Middle frontal gyrus (tissue), 1 donor: Measurements from ENCODE around the gene KATNAL2.
"Not testable (repeated sequence)": the region's sequence is repeated elsewhere in the genome, so short reads cannot be mapped to it uniquely, and the experiment has no call there.

ENCODE experiments used
- DNase-seq: peaks from one replicate; pipeline ENCODE4 v3.0.0-alpha.2; 2015; ENCODE audit warnings: low spot score; ENCODE audit errors: extremely low spot score

The KATNAL2 gene

DNA sequence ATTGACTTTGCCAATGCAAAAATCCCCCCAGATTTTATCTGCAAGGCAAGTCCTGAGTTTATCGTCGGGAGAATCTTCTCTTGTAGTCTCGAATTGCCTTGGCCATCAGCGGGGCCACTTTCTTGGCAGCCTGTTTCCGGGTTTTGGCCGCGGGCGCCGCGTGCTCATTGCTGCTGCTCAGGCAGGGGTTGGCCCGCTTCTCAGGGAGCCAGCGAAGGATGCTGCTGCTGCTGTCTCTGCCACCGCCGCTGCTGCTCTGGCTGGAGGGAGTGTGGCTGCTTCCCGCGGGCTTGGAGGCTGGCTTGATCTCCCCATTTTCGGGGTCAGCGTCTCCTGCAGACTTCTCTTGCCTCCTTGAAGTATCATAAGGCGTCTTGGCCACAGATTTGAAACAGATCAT is 115.5 kb downstream of the KATNAL2 start:
- no peak for DNase-seq

DNA sequence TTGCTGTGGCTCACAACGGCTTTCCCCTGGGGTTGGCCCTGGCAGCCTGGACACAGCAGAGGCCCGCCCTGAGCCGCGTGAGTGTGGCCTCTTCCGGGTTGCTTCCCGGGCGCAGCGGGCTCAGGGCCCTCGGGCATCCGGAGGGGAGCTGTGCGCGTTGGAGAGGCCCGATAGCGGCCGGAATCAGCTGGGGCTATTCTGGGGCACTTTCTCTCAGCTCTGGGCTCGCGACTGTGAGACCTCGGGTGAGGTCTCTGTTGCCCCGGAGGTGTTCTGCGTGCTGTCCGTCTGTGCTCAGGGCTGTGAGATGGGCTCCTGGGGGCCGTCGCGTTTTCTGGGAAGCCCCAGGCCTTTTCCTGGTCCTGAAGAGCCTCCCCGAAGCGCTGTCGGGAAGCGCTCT is 117.2 kb downstream of the KATNAL2 start:
- not testable (repeated sequence) for DNase-seq

DNA sequence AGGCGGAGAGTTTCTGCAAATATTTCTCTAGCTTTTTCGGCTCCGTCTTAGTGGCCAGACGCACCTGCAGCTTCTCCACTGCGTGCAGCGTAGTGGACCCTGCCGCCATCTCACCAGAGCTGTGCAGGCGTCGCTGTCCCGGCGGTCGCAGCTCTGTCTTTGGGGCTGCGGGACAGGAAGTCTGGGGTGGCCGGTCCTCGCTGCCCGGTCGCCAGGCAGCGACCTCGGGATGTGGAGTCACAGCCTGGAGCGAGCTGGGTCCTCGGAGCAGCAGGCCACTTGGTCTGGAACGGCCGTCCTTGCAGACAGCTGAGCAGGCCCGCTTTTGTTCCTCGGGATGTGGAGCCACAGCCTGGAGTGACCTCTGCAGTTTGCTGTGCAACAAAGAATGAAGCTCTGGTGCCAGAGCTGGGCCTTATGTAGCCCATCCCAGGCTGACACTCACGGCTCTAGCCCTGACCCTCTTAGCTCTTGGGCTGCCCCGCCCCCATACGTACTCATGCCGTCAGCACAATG is 117.8 kb downstream of the KATNAL2 start, which contains the start of gene ELOA2:
ELOA2 (minus strand) TSS at position 466 of the 516 bp plus-strand sequence; CDS start at position 109, 357 bp downstream.
- no peak for DNase-seq

DNA sequence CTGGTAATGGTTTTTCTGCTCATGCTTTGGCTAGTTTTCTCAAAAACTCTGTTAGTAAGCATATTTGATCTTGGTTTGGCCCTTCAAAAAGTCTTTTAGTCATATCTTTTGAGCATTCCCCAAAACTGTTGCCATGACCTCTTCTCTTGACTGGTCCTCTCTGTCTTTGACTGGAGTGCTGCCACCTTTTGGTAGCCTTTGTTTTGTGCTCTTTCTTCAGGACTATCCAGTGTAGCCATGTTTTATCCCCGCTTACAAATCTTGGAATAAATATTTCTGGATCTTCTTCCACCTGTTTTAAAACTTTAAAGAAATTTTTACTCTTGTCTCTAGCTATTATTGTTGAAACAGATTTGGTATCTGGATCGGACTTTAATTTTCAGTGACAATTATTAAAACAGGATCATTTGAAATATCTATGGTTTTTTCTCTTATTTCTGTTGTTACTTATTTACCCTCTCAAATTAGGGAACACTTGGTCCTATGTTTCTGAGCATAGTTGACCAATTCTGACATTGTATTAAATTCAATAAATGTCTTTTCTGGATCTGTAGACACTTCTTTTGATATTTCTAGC is 119.0 kb downstream of the KATNAL2 start:
- DNase-seq, result no peak

DNA sequence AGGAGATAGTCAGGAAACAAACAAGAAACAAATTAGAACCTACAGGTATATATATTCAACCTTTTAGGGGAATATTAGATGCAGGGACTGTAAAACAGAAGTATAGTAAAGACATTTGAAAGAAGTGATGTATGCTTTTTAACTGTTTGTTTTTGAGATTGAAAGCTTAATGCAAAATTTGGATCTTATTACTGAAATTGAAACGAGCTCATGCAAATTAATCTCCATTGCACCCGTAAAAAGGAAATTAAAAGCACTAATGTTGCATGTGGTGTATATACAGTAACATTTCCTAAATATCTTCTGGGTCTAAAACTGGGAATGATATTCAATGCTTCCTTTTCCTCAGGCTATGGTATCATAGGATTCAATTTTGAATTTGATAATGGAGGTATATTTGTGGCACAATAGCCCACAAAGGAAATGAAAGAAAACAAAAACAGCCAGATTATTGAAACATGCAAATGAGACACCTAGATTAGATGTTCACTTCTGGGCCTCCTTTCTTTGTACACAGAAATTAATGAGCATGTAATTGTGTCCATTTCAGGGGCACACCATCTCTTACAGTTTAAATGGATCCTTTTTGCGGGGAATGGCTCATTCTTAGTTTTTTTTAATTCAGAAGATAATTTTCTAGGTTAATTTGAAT is 119.7 kb downstream of the KATNAL2 start:
- DNase-seq, result no peak

DNA sequence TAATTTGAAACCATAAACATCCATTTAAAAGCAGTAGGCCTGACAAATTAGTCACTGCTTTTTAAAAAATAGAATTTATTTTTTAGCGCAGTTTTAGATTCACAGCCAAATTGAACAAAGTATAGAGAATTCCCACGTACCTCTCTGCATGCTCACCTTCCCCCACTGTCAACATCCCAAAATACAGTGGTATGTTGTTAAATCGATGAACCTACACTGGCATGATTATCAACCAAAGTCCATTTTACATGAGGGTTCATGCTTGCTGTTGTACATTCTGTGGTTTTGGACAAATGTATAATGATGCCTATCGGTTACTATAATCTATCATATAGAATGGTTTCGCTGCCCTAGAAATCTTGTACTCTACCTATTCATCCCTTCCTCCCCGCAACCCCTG is 123.6 kb downstream of the KATNAL2 start:
- no peak for DNase-seq

DNA sequence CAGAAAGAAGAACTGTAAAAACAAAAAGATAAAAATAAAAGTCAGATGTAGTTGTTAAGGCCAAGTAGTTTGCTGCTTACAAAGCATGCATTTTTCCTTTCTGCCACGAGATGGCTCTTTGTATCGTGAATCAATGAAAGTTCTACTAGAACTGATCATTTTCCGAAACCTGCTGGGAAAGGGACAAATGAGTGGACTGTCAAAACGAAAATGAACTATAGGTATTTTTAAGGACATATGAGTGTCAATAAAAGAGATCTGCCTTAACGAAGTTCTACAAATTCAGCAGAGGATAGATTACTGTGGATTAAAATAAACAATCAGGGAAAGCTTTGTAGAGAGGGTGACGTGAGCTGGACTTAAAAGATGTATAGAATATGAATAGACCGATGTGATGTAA is 133.1 kb downstream of the KATNAL2 start:
- DNase-seq, result peak; percentile 36

DNA sequence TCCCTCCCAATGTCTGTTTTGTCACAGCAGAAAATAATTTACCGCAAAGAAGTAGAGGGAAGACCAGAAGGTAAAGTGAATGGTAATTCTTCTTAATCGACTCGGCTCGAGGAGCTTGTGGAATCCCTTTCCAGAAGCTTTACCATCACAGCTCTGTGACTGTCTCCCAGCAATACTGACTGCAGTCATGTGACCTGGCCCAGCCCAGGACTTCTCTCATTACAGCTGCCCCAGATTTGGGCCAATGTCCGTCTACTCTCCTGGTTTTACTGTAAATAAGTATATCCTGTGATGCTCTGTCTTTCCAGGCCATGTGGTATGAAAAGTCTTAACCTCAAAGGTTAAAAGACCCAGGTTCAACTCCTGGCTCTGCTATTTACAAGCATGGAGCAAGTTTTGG is 137.0 kb downstream of the KATNAL2 start:
- no peak for DNase-seq

DNA sequence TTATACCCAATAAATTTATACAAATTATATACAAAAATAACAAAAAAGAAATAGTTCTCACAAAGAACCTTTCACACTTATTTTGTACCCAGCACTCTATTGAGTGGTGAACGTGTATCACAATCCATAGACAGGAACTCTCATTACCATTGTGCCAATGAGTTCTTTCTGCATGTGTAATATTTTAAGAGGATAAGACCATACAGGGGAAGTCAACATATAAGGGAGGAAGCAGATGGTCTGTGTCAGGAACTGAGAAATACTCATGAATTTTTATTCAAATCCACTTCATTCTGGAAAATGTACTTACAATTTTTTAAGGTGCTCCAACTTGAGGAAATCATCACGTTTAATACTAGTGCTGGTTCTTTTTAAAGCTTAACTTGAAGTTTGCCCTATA is 145.1 kb downstream of the KATNAL2 start:
- no peak for DNase-seq

DNA sequence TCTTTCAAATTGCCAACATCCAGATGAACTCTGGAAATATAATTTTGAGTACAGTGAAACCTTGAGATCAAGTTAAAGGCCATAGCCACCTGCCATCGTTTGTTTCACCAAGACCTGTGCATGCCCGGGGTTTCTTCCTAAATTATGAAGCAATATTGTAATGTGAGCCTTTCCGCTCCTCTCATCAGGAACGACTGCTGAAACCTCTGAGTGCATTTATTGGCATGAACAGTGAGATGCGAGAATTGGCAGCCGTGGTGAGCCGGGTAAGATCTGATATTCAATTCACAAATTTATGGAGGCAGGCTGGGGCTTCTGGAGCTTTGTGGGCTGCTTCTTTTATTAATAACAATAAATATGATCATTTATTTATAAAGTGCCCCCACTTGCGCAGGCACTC is 145.7 kb downstream of the KATNAL2 start:
- DNase-seq, result no peak

DNA sequence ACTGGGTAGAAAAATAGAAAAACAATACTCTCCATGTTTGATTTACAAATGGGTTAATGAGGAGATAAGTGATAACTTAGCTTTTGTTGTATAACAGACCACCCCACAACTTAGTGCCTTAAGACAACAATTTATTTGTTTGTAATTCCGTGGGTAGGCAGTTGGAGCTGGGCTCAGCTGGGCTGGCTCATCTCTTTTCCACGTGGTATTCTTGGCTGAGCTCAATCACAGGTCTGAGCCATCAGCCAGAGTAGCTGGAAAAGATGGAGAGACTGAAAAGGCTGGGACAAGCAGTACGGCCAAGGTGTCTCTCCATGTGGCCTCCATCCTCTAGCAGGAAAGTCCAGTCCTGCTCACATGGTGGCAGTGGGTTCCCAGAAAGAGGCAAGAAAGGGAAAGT is 150.2 kb downstream of the KATNAL2 start:
- no peak for DNase-seq

DNA sequence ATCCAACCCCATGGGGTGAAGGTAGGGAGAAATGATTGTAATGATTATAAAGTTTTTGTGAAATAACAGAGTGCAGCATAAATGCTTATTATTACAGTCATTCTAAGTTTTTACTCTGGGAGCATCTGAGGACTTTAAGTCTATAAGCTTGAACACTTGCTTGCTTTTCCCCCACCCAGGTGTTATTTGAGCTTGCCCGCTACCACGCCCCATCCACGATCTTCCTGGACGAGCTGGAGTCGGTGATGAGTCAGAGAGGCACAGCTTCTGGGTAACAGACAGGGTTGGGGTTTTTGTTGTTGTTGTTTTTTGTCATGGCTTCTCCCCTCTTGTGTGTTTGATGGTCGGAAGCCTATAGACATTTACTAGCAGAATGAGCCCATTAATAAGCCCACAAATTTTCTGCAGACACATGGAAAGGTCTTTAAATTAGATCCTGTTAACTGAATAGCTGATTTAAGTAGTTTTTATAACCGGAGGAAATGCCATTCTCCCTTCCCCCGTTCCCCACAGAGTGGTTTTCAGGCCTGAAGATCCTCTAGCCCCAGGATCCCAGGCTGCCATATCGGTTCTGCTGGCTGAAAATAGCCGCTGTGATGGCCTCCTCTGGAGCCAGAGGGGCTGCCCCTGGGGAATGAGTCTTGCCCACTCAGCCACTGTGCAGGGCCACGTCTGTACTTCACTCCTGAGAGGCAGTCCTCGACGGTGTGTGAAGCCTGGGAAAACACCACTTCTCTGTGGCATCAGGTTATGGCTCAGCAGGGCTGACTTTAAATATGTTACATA is 157.9 kb downstream of the KATNAL2 start:
- no peak for DNase-seq

DNA sequence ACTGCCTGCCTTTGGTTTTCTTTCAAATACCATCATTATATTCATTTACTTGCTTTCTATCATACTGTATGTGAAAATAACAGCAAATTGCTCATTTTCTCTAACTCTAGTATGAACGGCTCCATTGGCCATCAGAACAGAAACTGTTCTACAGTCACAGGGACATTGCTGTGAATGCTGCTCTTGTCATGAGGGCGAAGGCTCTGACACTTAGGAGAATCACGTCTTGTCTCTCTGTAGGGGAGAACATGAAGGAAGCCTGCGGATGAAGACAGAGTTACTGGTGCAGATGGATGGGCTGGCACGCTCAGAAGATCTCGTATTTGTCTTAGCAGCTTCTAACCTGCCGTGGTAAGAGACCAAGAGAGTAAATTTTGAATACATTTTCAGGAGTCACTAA is 159.7 kb downstream of the KATNAL2 start:
- DNase-seq, result no peak

DNA sequence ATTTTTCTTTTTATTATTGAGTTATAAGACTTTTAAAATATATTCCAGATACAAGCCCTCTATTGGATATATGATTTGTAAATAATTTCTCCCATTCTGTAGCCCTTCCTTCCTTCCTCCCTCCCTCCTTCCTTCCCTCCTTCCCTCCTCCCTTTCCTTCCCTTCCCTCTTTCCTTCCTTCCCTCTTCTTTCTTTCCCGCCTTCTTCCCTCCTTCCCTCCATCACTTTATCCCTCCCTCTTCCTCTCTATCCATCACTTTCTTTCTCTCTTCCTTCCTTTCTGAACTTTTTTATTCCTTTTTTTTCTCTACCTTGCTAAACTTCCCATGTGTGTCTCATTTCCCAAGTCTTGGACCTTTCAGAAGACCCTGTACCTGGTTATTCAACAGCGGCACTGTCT is 163.5 kb downstream of the KATNAL2 start:
- no peak for DNase-seq

DNA sequence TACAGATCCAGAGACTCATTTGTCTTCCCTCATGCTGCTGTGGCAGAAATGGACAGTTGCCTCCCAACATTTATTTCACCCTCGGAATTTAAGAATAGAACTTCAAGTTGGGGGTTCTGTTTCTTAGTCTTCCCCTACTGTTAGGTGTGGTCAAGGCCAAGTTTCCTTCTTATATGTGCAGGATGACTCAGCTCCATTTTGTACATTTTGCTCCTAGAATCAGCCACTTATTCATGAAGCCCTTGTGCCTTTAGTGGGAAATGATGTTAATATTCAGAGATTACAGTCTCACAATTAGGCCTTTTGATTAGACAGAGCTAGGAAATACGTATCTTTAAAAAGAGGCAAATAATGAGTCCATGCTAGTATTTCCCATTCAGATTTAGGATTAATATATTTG is 164.2 kb downstream of the KATNAL2 start:
- DNase-seq, result no peak

DNA sequence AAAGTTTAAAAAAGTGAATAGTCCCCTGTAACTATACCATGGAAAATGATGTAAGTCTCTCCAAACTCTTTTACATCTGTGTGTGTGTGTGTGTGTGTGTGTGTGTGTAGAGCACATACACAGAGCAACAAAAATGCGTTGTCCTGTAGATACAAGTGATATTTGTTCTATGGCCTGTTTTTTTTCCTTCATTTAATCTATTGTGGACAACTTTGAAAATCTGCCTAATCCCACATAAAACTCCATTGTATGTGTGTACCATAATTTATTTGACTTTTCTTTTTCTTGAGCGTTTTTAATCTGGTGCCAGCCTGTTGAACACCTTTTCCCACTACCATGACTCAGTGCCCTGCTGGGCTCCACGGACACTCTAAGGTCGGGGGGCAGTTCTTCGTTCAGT is 170.3 kb downstream of the KATNAL2 start:
- DNase-seq, result no peak

DNA sequence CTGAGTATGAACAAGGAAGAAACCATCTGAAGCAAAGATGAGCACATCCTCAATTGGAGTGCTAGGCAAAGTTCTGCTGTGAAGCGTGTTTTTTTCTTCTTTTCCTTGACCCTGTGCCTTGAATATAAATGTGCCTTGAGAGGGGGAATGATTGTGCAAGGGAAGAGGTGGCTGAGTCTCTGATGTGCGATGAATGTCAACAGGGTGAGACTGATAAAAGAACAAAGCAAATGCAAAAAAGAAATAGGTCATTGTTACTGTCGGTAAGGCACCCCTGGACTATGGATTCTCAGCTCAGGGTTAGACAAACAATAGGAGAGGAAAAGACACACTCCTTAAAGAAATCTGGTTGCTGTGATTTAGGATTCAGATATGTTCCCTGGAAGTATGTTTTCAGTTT is 178.4 kb downstream of the KATNAL2 start:
- DNase-seq, result no peak

DNA sequence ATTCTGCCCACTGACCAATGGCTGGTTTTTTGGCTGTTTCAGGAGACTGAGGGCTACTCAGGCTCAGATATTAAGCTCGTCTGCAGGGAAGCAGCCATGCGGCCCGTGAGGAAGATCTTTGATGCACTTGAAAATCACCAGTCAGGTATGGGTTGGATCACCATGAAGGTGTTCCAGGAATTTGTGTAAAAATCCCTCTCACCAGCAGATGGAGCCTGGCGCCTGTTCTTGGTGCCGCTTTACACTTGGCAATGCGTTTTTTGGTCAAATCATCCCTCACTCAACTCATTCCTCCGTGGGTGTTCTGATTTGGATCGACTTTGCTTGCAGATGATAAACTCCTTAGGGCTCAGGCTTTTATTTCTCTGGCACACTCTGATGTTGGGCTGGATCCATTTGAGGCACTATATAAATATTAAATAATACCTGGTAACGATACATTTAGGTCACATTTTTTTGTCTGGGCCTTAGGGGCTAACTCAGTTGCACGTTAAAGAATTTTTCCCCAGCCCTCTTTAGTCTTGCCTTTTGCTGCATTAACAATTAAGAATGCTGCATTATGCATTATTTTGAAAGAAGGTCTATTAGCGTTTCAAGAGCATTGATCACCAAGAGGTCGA is 182.9 kb downstream of the KATNAL2 start:
- peak; percentile 61 for DNase-seq

DNA sequence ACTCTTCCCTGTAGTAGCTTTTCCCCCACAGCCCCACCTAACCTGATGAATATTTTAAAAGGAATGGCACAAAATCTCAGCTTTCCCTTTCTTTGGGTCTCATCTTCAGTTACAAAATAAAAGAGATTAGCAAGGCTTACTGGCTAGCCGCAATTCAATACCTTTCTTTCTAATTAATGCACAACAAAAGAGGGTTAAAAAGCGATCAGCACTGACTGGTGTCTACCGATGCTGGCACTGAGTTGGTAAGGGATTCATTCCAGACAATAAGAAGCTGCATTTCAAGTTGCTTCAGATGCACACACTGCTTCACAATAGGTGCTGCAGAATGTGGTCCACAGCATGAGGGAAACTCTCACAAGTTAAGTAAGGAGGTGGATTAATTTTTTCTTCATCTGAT is 191.0 kb downstream of the KATNAL2 start:
- DNase-seq, result no peak

DNA sequence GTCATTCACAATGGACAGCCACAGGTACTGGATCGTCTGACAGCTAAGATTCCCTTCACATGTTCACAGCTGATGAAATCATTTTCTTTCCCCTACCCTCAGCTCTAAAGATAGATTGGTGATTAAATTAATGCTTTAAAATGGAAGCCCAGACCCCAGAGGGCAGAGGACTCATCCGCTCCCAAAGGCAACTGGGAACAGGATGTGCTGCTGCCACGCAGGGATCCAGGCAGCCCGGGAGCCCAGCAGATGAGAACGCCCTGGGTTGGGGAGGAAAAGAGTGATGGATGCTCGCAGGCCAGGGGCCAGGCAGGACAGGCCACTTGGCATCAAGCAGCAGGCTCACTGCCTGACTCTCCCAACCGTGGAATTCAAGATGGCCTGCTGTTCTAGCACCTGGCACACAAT is 191.6 kb downstream of the KATNAL2 start:
- no peak for DNase-seq

DNA sequence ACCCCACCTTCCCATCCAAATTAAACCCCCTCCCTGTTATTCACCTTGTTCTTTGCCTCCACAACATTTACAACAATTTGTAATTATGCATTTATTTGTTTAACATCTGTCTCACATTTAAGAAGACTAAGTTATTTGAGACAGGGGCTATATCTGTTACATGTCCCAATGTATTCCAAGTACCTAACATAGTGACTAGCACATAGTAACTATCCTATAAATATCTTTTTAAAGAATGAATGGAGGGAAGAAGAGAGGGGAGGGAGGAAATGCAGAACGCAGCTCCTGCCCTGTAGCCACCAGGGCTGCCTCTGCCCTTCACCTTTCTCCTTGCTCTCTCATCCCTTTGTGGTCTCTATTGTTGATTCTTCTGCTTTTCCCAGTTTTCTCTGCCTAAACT is 192.3 kb downstream of the KATNAL2 start:
- no peak for DNase-seq
